Neutrophil (primary cell): Measurements from ENCODE around the gene HOXA4.

Source experiments
- H3K27ac ChIP-seq: fragments of 200-600 bp; sonication (generic); 2 replicates; pipeline ENCODE4 v1.5.1; 2016; ENCODE audit warnings: mild to moderate bottlenecking, moderate library complexity
- H3K27me3 ChIP-seq: fragments of 200-600 bp; sonication (generic); 2 replicates; pipeline ENCODE4 v1.6.0; 2016; ENCODE audit warnings: mild to moderate bottlenecking
- H3K36me3 ChIP-seq: fragments of 200-600 bp; sonication (generic); 2 replicates; pipeline ENCODE4 v1.5.1; 2017
- H3K4me1 ChIP-seq, 2 experiments: fragments of 200-600 bp in 1 of 2; sonication (generic) in 1 of 2; 1 replicate in 1 of 2; 2 replicates in 1 of 2; pipeline versions ENCODE4 v1.5.1 to v1.6.1; 2013 to 2016; ENCODE audit warnings: low read depth in 1 of 2, low read length in 1 of 2, mild to moderate bottlenecking in 1 of 2, moderate library complexity in 1 of 2; ENCODE audit not compliant: control insufficient read depth in 1 of 2, insufficient read depth in 1 of 2
- H3K4me3 ChIP-seq, 2 experiments: fragments of 200-600 bp in 1 of 2; sonication (generic) in 1 of 2; 1 replicate in 1 of 2; 2 replicates in 1 of 2; pipeline ENCODE4 v1.5.1; 2013 to 2016; ENCODE audit warnings: low read depth in 1 of 2, low read length in 1 of 2, mild to moderate bottlenecking in 1 of 2, moderate library complexity in 1 of 2
- H3K9me3 ChIP-seq: fragments of 200-600 bp; sonication (generic); 2 replicates; pipeline ENCODE4 v1.5.1; 2016
- TF ChIP-seq, protein P1 (sequence below): fragments of 200-600 bp; sonication (generic); IDR thresholded peaks from 2 replicates; pipeline ENCODE4 v1.5.1; 2016; ENCODE audit warnings: antibody characterized with exemption

Gene HOXA4

GRCh38 chr7:27163288-27164044, 32.9 kb upstream of the HOXA4 start:
- Histone ChIP-seq H3K9me3 (no peaks in the 10 kb centered on the region), H3K27me3 (peaks cover 100% of the 10 kb centered on the region), H3K27ac (no peak overlapping the region)

GRCh38 chr7:27162561-27163287, 32.2 kb upstream of the HOXA4 start:
- Histone ChIP-seq H3K36me3 (no peaks in the 10 kb centered on the region), H3K4me1 (peaks cover 56 to 82% of the 10 kb centered on the region in 2 experiments), H3K9me3 (no peaks in the 10 kb centered on the region), H3K27me3 (peaks cover 100% of the 10 kb centered on the region), H3K4me3 (no peak overlapping the region), H3K27ac (no peak overlapping the region)
- TF ChIP-seq, protein P1, sequence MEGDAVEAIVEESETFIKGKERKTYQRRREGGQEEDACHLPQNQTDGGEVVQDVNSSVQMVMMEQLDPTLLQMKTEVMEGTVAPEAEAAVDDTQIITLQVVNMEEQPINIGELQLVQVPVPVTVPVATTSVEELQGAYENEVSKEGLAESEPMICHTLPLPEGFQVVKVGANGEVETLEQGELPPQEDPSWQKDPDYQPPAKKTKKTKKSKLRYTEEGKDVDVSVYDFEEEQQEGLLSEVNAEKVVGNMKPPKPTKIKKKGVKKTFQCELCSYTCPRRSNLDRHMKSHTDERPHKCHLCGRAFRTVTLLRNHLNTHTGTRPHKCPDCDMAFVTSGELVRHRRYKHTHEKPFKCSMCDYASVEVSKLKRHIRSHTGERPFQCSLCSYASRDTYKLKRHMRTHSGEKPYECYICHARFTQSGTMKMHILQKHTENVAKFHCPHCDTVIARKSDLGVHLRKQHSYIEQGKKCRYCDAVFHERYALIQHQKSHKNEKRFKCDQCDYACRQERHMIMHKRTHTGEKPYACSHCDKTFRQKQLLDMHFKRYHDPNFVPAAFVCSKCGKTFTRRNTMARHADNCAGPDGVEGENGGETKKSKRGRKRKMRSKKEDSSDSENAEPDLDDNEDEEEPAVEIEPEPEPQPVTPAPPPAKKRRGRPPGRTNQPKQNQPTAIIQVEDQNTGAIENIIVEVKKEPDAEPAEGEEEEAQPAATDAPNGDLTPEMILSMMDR: no peak

More at GRCh38 chr7:27163288-27164044, 32.9 kb upstream of the HOXA4 start:
- TF ChIP-seq, protein P1: no peak
- Histone ChIP-seq H3K4me1 (peaks cover 56 to 83% of the 10 kb centered on the region in 2 experiments), H3K4me3 (peak overlapping the region in 1 of 2 experiments; percentile 68), H3K36me3 (no peaks in the 10 kb centered on the region)

DNA sequence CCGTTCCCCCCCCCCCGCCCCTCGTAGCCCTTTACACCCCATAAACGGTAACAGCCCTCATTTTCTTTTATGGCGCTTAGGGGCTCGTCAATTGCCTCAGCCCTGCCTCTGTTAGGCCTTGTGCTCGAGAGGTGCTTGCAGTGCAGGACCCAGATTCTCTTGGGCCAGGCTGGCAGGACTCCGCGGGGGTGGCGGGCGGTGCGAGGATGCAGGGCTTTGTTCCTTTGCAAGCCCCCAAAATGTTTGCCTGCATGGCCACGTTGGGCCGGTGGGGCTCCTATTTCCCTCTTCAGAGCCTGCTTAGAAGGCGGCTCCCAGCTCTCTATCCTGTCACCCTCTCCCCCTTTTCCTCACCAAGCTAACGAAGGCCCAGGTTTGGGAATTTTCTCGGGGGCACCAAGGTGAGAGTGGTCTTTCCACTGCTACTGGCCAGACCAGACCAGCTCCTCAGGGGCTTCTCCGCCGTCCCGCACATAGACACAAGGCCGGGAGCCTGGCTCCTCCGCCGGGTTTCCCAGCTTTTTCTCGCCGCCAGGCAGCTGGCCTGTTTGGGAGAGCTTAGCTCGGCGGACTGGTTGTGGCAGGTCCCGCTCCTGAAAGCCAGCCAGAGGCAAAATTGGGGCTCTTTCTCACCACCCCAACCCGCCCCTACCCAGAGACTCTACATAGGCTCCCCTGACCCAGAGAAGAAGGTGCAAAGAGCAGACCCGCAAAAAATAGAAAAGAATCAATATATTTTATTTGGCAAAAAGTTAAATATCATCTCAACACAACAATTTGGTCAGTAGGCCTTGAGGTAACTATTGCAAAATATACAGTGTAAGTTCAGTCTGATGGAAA, 31.4 kb upstream of the HOXA4 start:
- Histone ChIP-seq H3K27ac (peak overlapping the region; percentile 40), H3K4me1 (peaks cover 54 to 78% of the 10 kb centered on the region in 2 experiments), H3K4me3 (peak overlapping the region in 1 of 2 experiments; percentile 85)

GRCh38 chr7:27161214-27161720, 30.7 kb upstream of the HOXA4 start:
- H3K4me3 ChIP-seq: peak overlapping the region; percentile 74 to 85
- H3K27me3 ChIP-seq: peaks cover 100% of the 10 kb centered on the region
- H3K9me3 ChIP-seq: no peaks in the 10 kb centered on the region
- TF ChIP-seq, protein P1: peak; percentile 53
- H3K36me3 ChIP-seq: no peaks in the 10 kb centered on the region
- peaks cover 51 to 78% of the 10 kb centered on the region in 2 experiments for H3K4me1 ChIP-seq
- H3K27ac ChIP-seq: peak overlapping the region; percentile 40

More for the DNA sequence above, 31.4 kb upstream of the HOXA4 start:
- H3K36me3 ChIP-seq: no peaks in the 10 kb centered on the region
- TF ChIP-seq, protein P1: no peak
- no peaks in the 10 kb centered on the region for H3K9me3 ChIP-seq
- H3K27me3 ChIP-seq: peaks cover 100% of the 10 kb centered on the region
